NCI-H1436 treated with DMSO at 0.1 percent for 48 hours (cell line): ENCODE measurements around the gene ADAMTS5.

ENCODE experiments used
- DNase-seq: peaks from one replicate; lab custom pipeline; 2025; lab: John Stamatoyannopoulos, UW

The ADAMTS5 gene

GRCh38 chr21:26887251-26887650 is 79.6 kb downstream of the ADAMTS5 start:
- DNase-seq, result no peak

DNA sequence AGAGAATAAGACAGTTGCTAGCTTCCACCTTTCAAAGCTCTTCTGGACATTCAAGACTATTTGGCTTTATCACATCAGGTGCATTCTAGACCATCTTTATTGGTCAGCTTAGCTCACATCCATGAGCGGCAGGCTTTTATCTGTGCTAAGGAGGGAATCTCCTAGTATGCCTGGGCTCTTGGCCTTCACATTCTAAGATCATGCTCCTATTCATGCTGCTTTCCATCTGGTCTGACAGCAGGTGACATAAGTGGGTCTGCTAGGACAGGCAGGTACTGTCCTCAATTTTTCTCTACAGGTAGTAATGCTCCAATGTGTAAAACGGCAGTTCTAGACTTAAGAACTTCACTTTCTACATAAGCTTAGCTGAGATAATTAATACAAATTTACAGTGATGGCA is 82.5 kb downstream of the ADAMTS5 start:
- no peak for DNase-seq

- DNase-seq, result no peak
Observed at GRCh38 chr21:26883768-26884167, 83.1 kb downstream of the ADAMTS5 start.

DNA sequence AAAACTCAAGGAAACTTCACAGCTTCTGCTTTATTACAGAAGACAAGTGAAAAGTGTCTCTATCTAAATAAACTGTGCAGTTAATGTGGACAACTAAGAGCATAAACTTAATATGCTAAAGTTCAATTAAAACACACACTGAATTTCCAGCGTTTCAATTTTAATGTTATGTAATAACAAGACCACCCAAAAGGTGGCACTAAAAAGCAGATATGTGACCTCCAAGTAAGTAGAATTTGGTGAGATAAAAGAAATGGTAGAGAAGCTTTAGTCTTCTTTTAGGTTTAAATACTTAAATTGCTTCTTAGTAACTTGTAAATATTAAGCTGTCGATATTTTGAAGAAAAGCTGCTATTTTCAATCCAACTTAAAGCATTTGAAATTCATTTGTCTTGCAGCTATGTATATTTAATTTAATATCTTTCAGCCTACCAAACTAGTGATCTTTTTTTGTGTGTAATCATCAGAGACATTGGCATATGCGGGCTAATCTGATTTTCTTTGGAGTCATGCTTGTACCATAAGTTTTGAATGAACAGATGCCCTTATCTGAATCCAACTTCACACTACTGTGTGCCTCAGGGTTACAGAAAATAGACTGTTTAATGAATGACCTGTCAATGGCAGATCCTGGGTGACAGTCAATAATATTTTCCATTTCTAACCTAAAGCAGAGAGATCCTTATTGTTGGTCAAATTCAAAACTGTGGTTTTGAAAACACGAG is 85.2 kb downstream of the ADAMTS5 start:
- DNase-seq, result no peak

DNA sequence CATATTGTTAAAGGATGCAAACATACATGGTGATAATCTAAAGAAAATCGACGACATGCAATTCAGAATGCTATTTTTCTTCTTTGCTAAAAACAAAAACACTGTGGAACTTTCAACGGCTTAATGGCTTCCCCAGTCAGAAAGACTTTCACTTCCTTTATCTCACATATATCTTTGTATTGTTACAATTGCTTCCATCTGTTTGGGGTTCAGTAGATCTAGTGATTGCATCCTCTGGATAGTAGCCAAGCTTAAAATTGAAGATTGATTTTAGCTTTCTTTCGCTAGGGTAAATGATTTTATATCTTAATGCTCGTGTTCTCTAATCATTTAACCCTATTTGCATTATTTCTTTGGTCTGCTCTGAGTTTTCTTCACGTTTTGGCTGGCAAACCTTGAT is 89.9 kb downstream of the ADAMTS5 start:
- DNase-seq, result no peak

DNA sequence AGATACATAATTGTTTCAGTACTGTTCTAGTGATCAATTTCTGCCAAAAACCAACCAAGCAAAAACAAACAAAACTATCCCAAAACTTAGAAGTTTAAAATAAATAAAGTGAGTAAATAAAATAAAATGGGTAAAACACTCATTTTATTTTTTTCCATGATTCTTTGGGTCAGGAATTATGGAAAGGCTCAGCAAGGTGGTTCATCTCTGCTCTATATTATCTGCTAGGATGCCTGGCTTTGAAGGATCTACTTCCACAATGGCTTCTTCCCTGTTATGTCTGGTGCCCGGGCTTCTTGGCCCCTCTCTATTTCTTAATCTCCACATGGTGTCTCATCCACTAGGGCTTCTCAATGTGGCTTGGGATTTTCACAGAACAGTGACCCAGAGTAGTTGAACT is 92.5 kb downstream of the ADAMTS5 start:
- DNase-seq, result no peak
